GM23248 (cell line): ENCODE results near the gene TYW1B. TPM values are rescaled to one million over a fixed set of nuclear protein-coding genes. Genes with fewer than 3 reads are reported as not detected.
"Not testable (repeated sequence)": the region's sequence is repeated elsewhere in the genome, so short reads cannot be mapped to it uniquely, and the experiment has no call there.

Experiments
- DNase-seq: peaks from one replicate; pipeline ENCODE4 v3.0.0-alpha.2; 2015
- H2AFZ ChIP-seq: fragments of 200-600 bp; sonication (generic); 2 replicates; pipeline ENCODE4 v1.6.1; 2016; ENCODE audit warnings: antibody characterized with exemption
- H3F3A ChIP-seq: fragments of 200-600 bp; sonication (generic); 2 replicates; pipeline ENCODE4 v1.6.1; 2016; ENCODE audit warnings: mild to moderate bottlenecking, antibody characterized with exemption, mixed run types; ENCODE audit not compliant: insufficient read depth
- H3K27ac ChIP-seq: fragments of 200-600 bp; sonication (generic); 2 replicates; pipeline ENCODE4 v1.5.1; 2016; ENCODE audit warnings: mild to moderate bottlenecking
- H3K27me3 ChIP-seq: fragments of 200-600 bp; sonication (generic); replicated peaks from 2 replicates; pipeline ENCODE4 v1.6.1; 2016; ENCODE audit warnings: mild to moderate bottlenecking; ENCODE audit not compliant: insufficient read depth
- H3K36me3 ChIP-seq: fragments of 200-600 bp; sonication (generic); 2 replicates; pipeline ENCODE4 v1.6.1; 2016; ENCODE audit warnings: low read depth, mild to moderate bottlenecking
- H3K4me1 ChIP-seq: fragments of 200-600 bp; sonication (generic); 2 replicates; pipeline ENCODE4 v1.6.1; 2016; ENCODE audit warnings: mild to moderate bottlenecking; ENCODE audit not compliant: insufficient read depth
- H3K4me2 ChIP-seq: fragments of 200-600 bp; sonication (generic); one replicate; pipeline ENCODE4 v1.6.1; 2016; ENCODE audit warnings: mild to moderate bottlenecking; ENCODE audit not compliant: unreplicated experiment
- H3K4me3 ChIP-seq: fragments of 200-600 bp; sonication (generic); 2 replicates; pipeline ENCODE4 v1.5.1; 2016; ENCODE audit warnings: mild to moderate bottlenecking
- H3K79me2 ChIP-seq: fragments of 200-600 bp; sonication (generic); 2 replicates; pipeline ENCODE4 v1.6.1; 2016; ENCODE audit warnings: mild to moderate bottlenecking; ENCODE audit not compliant: insufficient read depth
- H3K9ac ChIP-seq: fragments of 200-600 bp; sonication (generic); 2 replicates; pipeline ENCODE4 v1.6.1; 2016; ENCODE audit warnings: mild to moderate bottlenecking
- H3K9me2 ChIP-seq: fragments of 200-600 bp; sonication (generic); 2 replicates; pipeline ENCODE4 v1.6.1; 2016; ENCODE audit warnings: mixed run types, mild to moderate bottlenecking, moderate library complexity; ENCODE audit not compliant: insufficient read depth
- H3K9me3 ChIP-seq: fragments of 200-600 bp; sonication (generic); one replicate; pipeline ENCODE4 v1.6.1; 2017; ENCODE audit warnings: low read depth
- H4K20me1 ChIP-seq: fragments of 200-600 bp; sonication (generic); 2 replicates; pipeline ENCODE4 v1.6.0; 2016; ENCODE audit not compliant: insufficient read depth
- EZH2 ChIP-seq: fragments of 200-600 bp; sonication (generic); IDR thresholded peaks from 2 replicates; pipeline ENCODE4 v1.6.1; 2018; ENCODE audit warnings: antibody characterized with exemption, mild to moderate bottlenecking; ENCODE audit not compliant: insufficient read depth, poor library complexity, severe bottlenecking
- EZH2phosphoT487 ChIP-seq: fragments of 200-600 bp; sonication (generic); IDR thresholded peaks from 2 replicates; pipeline ENCODE4 v1.6.1; 2018; ENCODE audit warnings: antibody characterized with exemption, moderate library complexity, mild to moderate bottlenecking, low read depth; ENCODE audit not compliant: insufficient read depth
- WGBS, 2 experiments: methylation state at CpG; one replicate each; pipeline ENCODE4 v1.1.6; 2015 to 2017; ENCODE audit warnings: low lambda C conversion rate in 2 of 2, low coverage in 1 of 2; ENCODE audit errors: missing lambda C conversion rate in 2 of 2; 5-methylcytosine and 5-hydroxymethylcytosine counted together
- in situ Hi-C: fragments of 300-500 bp; cut with MboI; formaldehyde crosslinking; loops from 2 replicates; pipeline ENCODE4 v1.15.0; 2020
- polyA plus RNA-seq: library from polyadenylated mRNA; unstranded; fragments of >200 nt; fragmentation: Nextera tagmentation; extraction: Ambion mirVana; gene quantifications from 2 replicates; pipeline ENCODE4 v1.2.1, GENCODE V29; 2016
- total RNA-seq: library from RNA; depleted of rRNA; stranded (reverse); fragments of >200 nt; shearing (Covaris generic); gene quantifications from 2 replicates; pipeline ENCODE4 v1.2.3, GENCODE V29; 2014

TYW1B gene
- total and polyA plus RNA-seq, 2 experiments from 2014 or later: 0.75 to 1.6 TPM

- WGBS, 2 experiments: 97 to 98% methylated on average over 6 of the region's 6 CpGs
- no peak overlapping the region for H3K27ac ChIP-seq
- no peaks in the 10 kb centered on the region for H3K27me3 ChIP-seq
- in situ Hi-C loops: loop anchor here (25.0 kb wide), 1 partner anchor 1019 kb away; no protein-coding TSS in a partner anchor
- no peaks in the 10 kb centered on the region for H3K79me2 ChIP-seq
- no peak overlapping the region for H3K4me2 ChIP-seq
- no peaks in the 10 kb centered on the region for H3K36me3 ChIP-seq
- no peaks in the 10 kb centered on the region for H3K9me3 ChIP-seq
- TF ChIP-seq EZH2phosphoT487: no peak
- no peak for TF ChIP-seq EZH2
- H3K4me1 ChIP-seq: peaks cover 24% of the 10 kb centered on the region
- no peak overlapping the region for H2AFZ ChIP-seq
- no peak for DNase-seq
- no peaks in the 10 kb centered on the region for H3K9me2 ChIP-seq
- no peak overlapping the region for H3K9ac ChIP-seq
- H3K4me3 ChIP-seq: no peak overlapping the region
- peaks cover 13% of the 10 kb centered on the region; the same call in 1 of the 2 replicates for H3F3A ChIP-seq
- H4K20me1 ChIP-seq: no peaks in the 10 kb centered on the region
These were observed 46.4 kb downstream of the TYW1B start for GRCh38 chr7:72781631-72782030.

- Histone ChIP-seq H4K20me1 (no peaks in the 10 kb centered on the region), H3K4me1 (peaks cover 23% of the 10 kb centered on the region), H3K79me2 (no peaks in the 10 kb centered on the region), H3K27me3 (no peaks in the 10 kb centered on the region), H3K36me3 (no peaks in the 10 kb centered on the region), H3K9me3 (no peaks in the 10 kb centered on the region), H3K4me2 (no peak overlapping the region), H3K4me3 (no peak overlapping the region), H3K9me2 (no peaks in the 10 kb centered on the region), H3K9ac (no peak overlapping the region), H3F3A (peaks cover 13% of the 10 kb centered on the region; the same call in 1 of the 2 replicates), H2AFZ (no peak overlapping the region), H3K27ac (no peak overlapping the region)
- 96 to 99% methylated on average over 8 of the region's 8 CpGs for WGBS, 2 experiments
- TF ChIP-seq EZH2: no peak
- no peak for TF ChIP-seq EZH2phosphoT487
- in situ Hi-C loops: loop anchor here (25.0 kb wide), 1 partner anchor 1019 kb away; no protein-coding TSS in a partner anchor
- no peak for DNase-seq
These were observed 46.8 kb downstream of the TYW1B start for GRCh38 chr7:72781161-72781560.

GRCh38 chr7:72780289-72780894 is 47.6 kb downstream of the TYW1B start:
- H3K9ac ChIP-seq, DNase-seq, H3K27ac ChIP-seq, H3K79me2 ChIP-seq, H3K4me3 ChIP-seq, H3K9me3 ChIP-seq, H4K20me1 ChIP-seq, H2AFZ ChIP-seq, H3K36me3 ChIP-seq, H3K9me2 ChIP-seq, H3K27me3 ChIP-seq, H3K4me2 ChIP-seq: not testable (repeated sequence)
- WGBS, 2 experiments: 93 to 95% methylated on average over 5 of the region's 5 CpGs
- peaks cover 13% of the 10 kb centered on the region; the same call in 1 of the 2 replicates for H3F3A ChIP-seq
- peaks cover 16% of the 10 kb centered on the region for H3K4me1 ChIP-seq
- in situ Hi-C loops: loop anchor here (25.0 kb wide), 1 partner anchor 1018 kb away; no protein-coding TSS in a partner anchor

GRCh38 chr7:72777167-72777566 is 50.8 kb downstream of the TYW1B start:
- H3K27ac ChIP-seq, H3K9ac ChIP-seq, H2AFZ ChIP-seq, H3K9me3 ChIP-seq, H3K36me3 ChIP-seq, H3K79me2 ChIP-seq, H3K4me1 ChIP-seq, DNase-seq, H3K4me2 ChIP-seq, H3K27me3 ChIP-seq, H3F3A ChIP-seq, H3K9me2 ChIP-seq, H3K4me3 ChIP-seq, H4K20me1 ChIP-seq: not testable (repeated sequence)
- 98 to 100% methylated on average over 2 of the region's 2 CpGs for WGBS, 2 experiments
- in situ Hi-C loops: loop anchor here (25.0 kb wide), 1 partner anchor 1015 kb away; no protein-coding TSS in a partner anchor

- H3K27me3 ChIP-seq, H3K36me3 ChIP-seq, DNase-seq, H3K4me3 ChIP-seq, H3K4me1 ChIP-seq, H3K4me2 ChIP-seq, H3K9me3 ChIP-seq, H3K9me2 ChIP-seq, H3F3A ChIP-seq, H3K9ac ChIP-seq, H3K79me2 ChIP-seq, H3K27ac ChIP-seq, in situ Hi-C loops, H2AFZ ChIP-seq, H4K20me1 ChIP-seq: not testable (repeated sequence)
- WGBS, 2 experiments: 63 to 80% methylated on average over 2 of the region's 2 CpGs
These were observed 55.4 kb downstream of the TYW1B start for GRCh38 chr7:72772627-72773026.

- H3F3A ChIP-seq, H3K9me2 ChIP-seq, H4K20me1 ChIP-seq, H3K27ac ChIP-seq, H3K79me2 ChIP-seq, H3K4me2 ChIP-seq, DNase-seq, H3K4me3 ChIP-seq, in situ Hi-C loops, H2AFZ ChIP-seq, H3K9me3 ChIP-seq, H3K9ac ChIP-seq, H3K4me1 ChIP-seq, H3K27me3 ChIP-seq, H3K36me3 ChIP-seq: not testable (repeated sequence)
- 96 to 98% methylated on average over 5 of the region's 5 CpGs for WGBS, 2 experiments
These were observed 61.0 kb downstream of the TYW1B start for GRCh38 chr7:72766994-72767393.
